Measurements from ENCODE around the gene ZMYND10.

Gene ZMYND10

GRCh38 chr3:50334339-50335075 is 11.0 kb downstream of the ZMYND10 start:
- in situ Hi-C loops (cut with MboI; ENCODE audit: low sequenced_read_pairs, unreplicated experiment), result no loop called here
- DNase-seq (ENCODE audit: low spot score), result no peak
- no peak for TF ChIP-seq CTCF (IDR thresholded peaks at IDR 0.05; ENCODE audit: borderline replicate concordance, control extremely low read depth, extremely low read depth, insufficient read depth, missing control alignments)

- no peak for DNase-seq (ENCODE audit: low spot score)
- in situ Hi-C loops (cut with MboI; ENCODE audit: low sequenced_read_pairs, unreplicated experiment), result no loop called here
- TF ChIP-seq CTCF (IDR thresholded peaks at IDR 0.05; ENCODE audit: borderline replicate concordance, control extremely low read depth, extremely low read depth, insufficient read depth, missing control alignments), result no peak
Measured at GRCh38 chr3:50333744-50334328, 11.7 kb downstream of the ZMYND10 start.

GRCh38 chr3:50331364-50331907 is 14.1 kb downstream of the ZMYND10 start:
- DNase-seq (ENCODE audit: low spot score), result no peak
- no peak for TF ChIP-seq CTCF (IDR thresholded peaks at IDR 0.05; ENCODE audit: borderline replicate concordance, control extremely low read depth, extremely low read depth, insufficient read depth, missing control alignments)
- in situ Hi-C loops (cut with MboI; ENCODE audit: low sequenced_read_pairs, unreplicated experiment), result no loop called here

GRCh38 chr3:50330330-50330729 is 15.2 kb downstream of the ZMYND10 start:
- DNase-seq (ENCODE audit: low spot score), result no peak
- in situ Hi-C loops (cut with MboI; ENCODE audit: low sequenced_read_pairs, unreplicated experiment), result no loop called here

GRCh38 chr3:50327943-50328691 is 17.4 kb downstream of the ZMYND10 start, which contains the start of gene TUSC2:
Gene TUSC2 (minus strand): TSS chr3:50328223. CDS start chr3:50328099, 124 bp downstream.
- in situ Hi-C loops (cut with MboI; ENCODE audit: low sequenced_read_pairs, unreplicated experiment), result no loop called here
- DNase-seq (ENCODE audit: low spot score), result peak; percentile 98
- TF ChIP-seq CTCF (IDR thresholded peaks at IDR 0.05; ENCODE audit: borderline replicate concordance, control extremely low read depth, extremely low read depth, insufficient read depth, missing control alignments), result no peak

More at GRCh38 chr3:50330330-50330729, 15.2 kb downstream of the ZMYND10 start:
- no peak for TF ChIP-seq CTCF (IDR thresholded peaks at IDR 0.05; ENCODE audit: borderline replicate concordance, control extremely low read depth, extremely low read depth, insufficient read depth, missing control alignments)

- no peak for TF ChIP-seq CTCF (IDR thresholded peaks at IDR 0.05; ENCODE audit: borderline replicate concordance, control extremely low read depth, extremely low read depth, insufficient read depth, missing control alignments)
- DNase-seq (ENCODE audit: low spot score), result no peak
- in situ Hi-C loops (cut with MboI; ENCODE audit: low sequenced_read_pairs, unreplicated experiment), result no loop called here
Measured at GRCh38 chr3:50327129-50327528, 18.4 kb downstream of the ZMYND10 start.
